K562 (cell line): ENCODE data around the gene CIAO2A. TPM values are rescaled to one million over a fixed set of nuclear protein-coding genes. Genes with fewer than 3 reads are reported as not detected.

ENCODE experiments used
- ATAC-seq: fragments of 200-7000 bp; cut with Tn5 transposase; 3 replicates; pipeline ENCODE4 v1.9.1; 2020; ENCODE audit warnings: moderate library complexity
- BruUV-seq: library from RNA; stranded (reverse); fragments of 400-500 nt; replicated peaks from 2 replicates; lab custom pipeline; 2021; lab: Mats Ljungman, UMichigan
- CTCF ChIA-PET: fragments of 300-600 bp; formaldehyde crosslinking; extraction: SDS; loops from one replicate; lab custom pipeline; 2021; ENCODE audit warnings: low intra/inter-chr PET ratio; lab: Yijun Ruan, JAX
- POLR2A ChIA-PET: fragments of 300-600, 350-650 bp; sonication (Branson Sonifier 250); formaldehyde crosslinking; extraction: SDS; loops from one replicate; lab custom pipeline; 2021; ENCODE audit warnings: antibody characterized with exemption, inconsistent platforms; lab: Yijun Ruan, JAX
- DNase-seq, 4 experiments: peaks; one replicate each; pipeline versions ENCODE4 v3.0.0 to v3.0.0-alpha.2; 2011 to 2018; ENCODE audit warnings: low spot score in 3 of 4, mixed read lengths in 3 of 4; ENCODE audit errors: extremely low read depth in 1 of 4
- FAIRE-seq: peaks from 2 replicates; lab custom pipeline; 2011; peaks lifted over from hg19 to GRCh38; lab: Jason Lieb, UNC
- H2AFZ ChIP-seq: 2 replicates; pipeline ENCODE4 v1.6.0; 2011; ENCODE audit warnings: low read depth, low read length, control low read depth, inconsistent platforms
- H3K27ac ChIP-seq: fragments of 200-600 bp; 3 replicates; pipeline ENCODE4 v1.8.0; 2011; ENCODE audit warnings: low read depth, mild to moderate bottlenecking, control low read depth, inconsistent platforms, low read length, moderate library complexity, mixed read lengths; ENCODE audit errors: extremely low read depth
- H3K27me3 ChIP-seq, 2 experiments: fragments of 300-600 bp in 1 of 2; 2 replicates in 1 of 2; 3 replicates in 1 of 2; pipeline versions ENCODE4 v1.6.0 to v1.8.0; 2011; ENCODE audit warnings: inconsistent platforms in 2 of 2, low read length in 2 of 2, mild to moderate bottlenecking in 1 of 2, mixed read lengths in 1 of 2, moderate library complexity in 1 of 2; ENCODE audit not compliant: control insufficient read depth in 2 of 2, insufficient read depth in 2 of 2
- H3K36me3 ChIP-seq: fragments of 300-600 bp; 3 replicates; pipeline ENCODE4 v1.8.0; 2011; ENCODE audit warnings: mild to moderate bottlenecking, low read length, inconsistent platforms; ENCODE audit not compliant: control insufficient read depth, insufficient read depth
- H3K4me1 ChIP-seq, 2 experiments: fragments of 200-600 bp in 1 of 2; replicated peaks in 1 of 2; 2 replicates in 1 of 2; 3 replicates in 1 of 2; pipeline versions ENCODE4 v1.5.1 to v1.8.0; 2011; ENCODE audit warnings: inconsistent platforms in 2 of 2, low read length in 2 of 2, mild to moderate bottlenecking in 1 of 2, mixed read lengths in 1 of 2, moderate library complexity in 1 of 2; ENCODE audit not compliant: control insufficient read depth in 2 of 2, insufficient read depth in 2 of 2
- H3K4me2 ChIP-seq: 2 replicates; pipeline ENCODE4 v1.6.1; 2011; ENCODE audit warnings: low read length, control low read depth, inconsistent platforms, mixed read lengths; ENCODE audit not compliant: insufficient read depth
- H3K4me3 ChIP-seq: fragments of 200-600 bp; sonication (generic), shearing (Covaris generic); 2 replicates; pipeline ENCODE4 v1.5.1; 2016; ENCODE audit warnings: control low read depth, inconsistent platforms
- H3K79me2 ChIP-seq: fragments of 200-600 bp; 3 replicates; pipeline ENCODE4 v1.8.0; 2011; ENCODE audit warnings: low read length, inconsistent platforms; ENCODE audit not compliant: control insufficient read depth, insufficient read depth
- H3K9ac ChIP-seq, 2 experiments: 2 replicates each; pipeline versions ENCODE4 v1.6.0 to v1.6.1; 2011; ENCODE audit warnings: low read depth in 2 of 2, low read length in 2 of 2, control low read depth in 1 of 2, inconsistent platforms in 1 of 2, mild to moderate bottlenecking in 1 of 2, mixed read lengths in 1 of 2; ENCODE audit not compliant: insufficient read depth in 1 of 2
- H3K9me1 ChIP-seq: one replicate; pipeline ENCODE4 v1.6.0; 2011; ENCODE audit warnings: inconsistent platforms, mild to moderate bottlenecking, low read length, moderate library complexity; ENCODE audit not compliant: control insufficient read depth, insufficient read depth
- H3K9me3 ChIP-seq: replicated peaks from 2 replicates; pipeline ENCODE4 v1.5.1; 2011; ENCODE audit warnings: low read depth, low read length, inconsistent platforms; ENCODE audit not compliant: control insufficient read depth, insufficient read depth
- H4K20me1 ChIP-seq: replicated peaks from 2 replicates; pipeline ENCODE4 v1.6.1; 2011; ENCODE audit warnings: low read length, inconsistent platforms, mixed read lengths; ENCODE audit not compliant: control insufficient read depth, insufficient read depth
- ARID3A ChIP-seq: IDR thresholded peaks from 2 replicates; pipeline ENCODE4 v1.6.1; 2012; ENCODE audit warnings: low read depth, low read length, improper control_type of control experiment, borderline replicate concordance
- CTCF ChIP-seq, 3 experiments: IDR thresholded peaks in 2 of 3; conservative IDR thresholded peaks in 1 of 3; 2 replicates each; pipeline ENCODE4 v1.5.1; 2011 to 2012; ENCODE audit warnings: low read length in 3 of 3, mild to moderate bottlenecking in 3 of 3, control low read depth in 2 of 3, improper control_type of control experiment in 1 of 3, inconsistent platforms in 1 of 3, low read depth in 1 of 3, mixed read lengths in 1 of 3, moderate library complexity in 1 of 3; ENCODE audit not compliant: insufficient read depth in 2 of 3
- FOSL1 ChIP-seq: fragments of 200-800 bp; sonication (Bioruptor generic); conservative IDR thresholded peaks from 2 replicates; pipeline ENCODE4 v1.6.1; 2016; ENCODE audit warnings: missing genetic modification characterization, missing compliant biosample characterization
- HDAC6 ChIP-seq: IDR thresholded peaks from 2 replicates; pipeline ENCODE4 v1.6.1; 2012; ENCODE audit warnings: low read depth, mild to moderate bottlenecking, control low read depth, inconsistent platforms, low read length, moderate library complexity
- HMBOX1 ChIP-seq: sonication (generic); IDR thresholded peaks from 2 replicates; pipeline ENCODE4 v1.6.1; 2016
- L3MBTL2 ChIP-seq: fragments of 450-650 bp; IDR thresholded peaks from 2 replicates; pipeline ENCODE4 v1.6.1; 2016; ENCODE audit warnings: mild to moderate bottlenecking, moderate library complexity
- NFIC ChIP-seq: fragments of 450-650 bp; IDR thresholded peaks from 2 replicates; pipeline ENCODE4 v1.6.1; 2017; ENCODE audit warnings: mild to moderate bottlenecking, inconsistent platforms
- RFX1 ChIP-seq: fragments of 450-650 bp; IDR thresholded peaks from 2 replicates; pipeline ENCODE4 v1.6.1; 2016; ENCODE audit warnings: mild to moderate bottlenecking, moderate library complexity
- SIN3A ChIP-seq, 2 experiments: fragments of 150-350 bp in 1 of 2; IDR thresholded peaks; 2 replicates each; pipeline ENCODE4 v1.6.1; 2011 to 2016; ENCODE audit warnings: borderline replicate concordance in 2 of 2, low read depth in 2 of 2, low read length in 2 of 2, mild to moderate bottlenecking in 2 of 2, moderate library complexity in 2 of 2; ENCODE audit not compliant: control insufficient read depth in 1 of 2
- SP1 ChIP-seq: sonication (generic); formaldehyde crosslinking; IDR thresholded peaks from 2 replicates; pipeline ENCODE4 v1.8.1; 2022; ENCODE audit warnings: mild to moderate bottlenecking, missing genetic modification reagents
- WGBS: fragments of 100-300 bp; shearing (Covaris generic); methylation state at CpG from one replicate; pipeline ENCODE4 v1.1.6; 2016; ENCODE audit warnings: low coverage, mixed read lengths; ENCODE audit not compliant: insufficient coverage; ENCODE audit errors: missing lambda C conversion rate; 5-methylcytosine and 5-hydroxymethylcytosine counted together
- in situ Hi-C: fragments of 300-500 bp; cut with MboI; formaldehyde crosslinking; loops from 4 replicates; pipeline ENCODE4 v1.15.0; 2018; ENCODE audit warnings: inconsistent platforms, mixed read lengths
- intact Hi-C: fragments of 100-400 bp; cut with micrococcal nuclease; formaldehyde crosslinking; loops from 2 replicates; pipeline ENCODE4 v1.14.2; 2022
- polyA plus RNA-seq, 8 experiments: library from polyadenylated mRNA; depleted of rRNA in 4 of 8; stranded (reverse) in 5 of 8; unstranded in 3 of 8; fragments of >200 nt; fragmentation: Nextera tagmentation in 2 of 8; fragmentation: Illumina TruSeq in 1 of 8; extraction: Ambion mirVana in 2 of 8; extraction: Trizol in 1 of 8; gene quantifications; 2 replicates each; pipeline versions ENCODE4 v1.2.1 to v1.2.3, GENCODE V29; 2011 to 2014; ENCODE audit warnings: inconsistent platforms in 1 of 8, missing spikeins in 1 of 8
- total RNA-seq, 7 experiments: library from RNA; depleted of rRNA in 6 of 7; stranded (reverse); fragments of >200 nt in 6 of 7; fragmentation: Illumina TruSeq in 2 of 7; extraction: Trizol in 2 of 7; gene quantifications; 2 replicates each; pipeline versions ENCODE4 v1.2.1 to v1.2.3, GENCODE V29; 2011 to 2021; ENCODE audit warnings: low replicate concordance in 1 of 7

CIAO2A gene
- total and polyA plus RNA-seq, 9 of the 15 experiments (the other 6 are each of a cell fraction or from before 2014, with no cell fraction given) = 161 to 429 (median 313) TPM

- H3K79me2 ChIP-seq = peaks cover 91% of the 10 kb centered on the region
- peaks cover 16% of the 10 kb centered on the region; the same call in 2 of the 3 replicates for H3K36me3 ChIP-seq
- peak overlapping the region; percentile 71; the same call in 1 of the 2 replicates for H2AFZ ChIP-seq
- no TSS peak for BruUV-seq
- TF ChIP-seq RFX1 = peak; percentile 74
- no peak for TF ChIP-seq FOSL1 (tag)
- peak; percentile 74 for TF ChIP-seq NFIC
- no peak for TF ChIP-seq L3MBTL2
- TF ChIP-seq CTCF (IDR thresholded peaks at IDR 0.05 in 2 of 3, conservative IDR thresholded peaks at IDR 0.05 in 1 of 3; ENCODE audit: insufficient read depth in 2 of 3, low read depth in 1 of 3, low read length in 3 of 3) = peak in 1 of 3 experiments; percentile 36; a peak in 2 of 6 replicates
- TF ChIP-seq SP1 (CRISPR knock-in tag) = peak; percentile 42; the same call in 1 of the 2 replicates
- TF ChIP-seq HDAC6 = no peak
- TF ChIP-seq HMBOX1 = peak; percentile 15; the same call in 1 of the 2 replicates
- TF ChIP-seq ARID3A = 0 out of 2 replicates have a peak, but pooled peaks have one; percentile 41
- TF ChIP-seq SIN3A (IDR thresholded peaks at IDR 0.05; ENCODE audit: borderline replicate concordance in 2 of 2, control insufficient read depth in 1 of 2, low read depth in 2 of 2, low read length in 2 of 2) = peak in 1 of 2 experiments; percentile 10; a peak in 1 of 4 replicates
- ATAC-seq = no peak
- H3K9ac ChIP-seq = peak overlapping the region; percentile 88 to 94; a peak in 3 of 4 replicates
- FAIRE-seq = no peak
- CTCF ChIA-PET = no interaction called here
- POLR2A ChIA-PET = interaction anchor here (0.6 to 1.1 kb wide), 5 partner anchors 14 to 1362 kb away, joined by 3 to 5 read pairs (median 4); partner anchors contain the start of gene ZNF609
- in situ Hi-C loops (no loop called here), intact Hi-C loops (no loop called here)
- 1% methylated on average over 16 of the region's 16 CpGs for WGBS
- H4K20me1 ChIP-seq = peaks cover 12% of the 10 kb centered on the region
- no peaks in the 10 kb centered on the region for H3K27me3 ChIP-seq
- H3K4me1 ChIP-seq = peaks cover 6 to 16% of the 10 kb centered on the region in 2 experiments
- H3K9me3 ChIP-seq = no peaks in the 10 kb centered on the region
- H3K4me3 ChIP-seq = peak overlapping the region; percentile 81
- H3K27ac ChIP-seq = peak overlapping the region; percentile 85
- DNase-seq = peak in 1 of 4 experiments; percentile 52
- peak overlapping the region; percentile 95 for H3K4me2 ChIP-seq
- H3K9me1 ChIP-seq = no peaks in the 10 kb centered on the region
These were observed 3.2 kb upstream of the CIAO2A start for GRCh38 chr15:64096668-64097384.
